CD8-positive, alpha-beta memory T cell (primary cell): ENCODE data around the gene ECHDC3. TPM values are rescaled to one million over a fixed set of nuclear protein-coding genes. Genes with fewer than 3 reads are reported as not detected.

ENCODE experiments used
- CTCF ChIA-PET: fragments of 350-600 bp; sonication (Branson Sonifier 250); formaldehyde crosslinking; loops from one replicate; lab custom pipeline; 2021; ENCODE audit warnings: antibody characterized with exemption; lab: Charles Lee
- POLR2A ChIA-PET: fragments of 350-600 bp; sonication (Branson Sonifier 250); formaldehyde crosslinking; loops from one replicate; lab custom pipeline; 2021; ENCODE audit warnings: antibody characterized with exemption; lab: Charles Lee
- DNase-seq, 5 donors: peaks; one replicate each; pipeline versions ENCODE4 v3.0.0 to v3.0.0-alpha.2; 2020 to 2022; ENCODE audit warnings: mixed read lengths in 1 of 5
- H3K27ac ChIP-seq: one replicate; pipeline ENCODE4 v1.7.0; 2013; ENCODE audit warnings: low read depth, mild to moderate bottlenecking, low read length, moderate library complexity
- H3K27me3 ChIP-seq: 2 replicates; pipeline ENCODE4 v1.7.0; 2013; ENCODE audit warnings: low read length, mild to moderate bottlenecking; ENCODE audit not compliant: insufficient read depth, poor library complexity, severe bottlenecking
- H3K36me3 ChIP-seq: 2 replicates; pipeline ENCODE4 v1.7.0; 2013; ENCODE audit warnings: mild to moderate bottlenecking, low read length, moderate library complexity; ENCODE audit not compliant: insufficient read depth
- H3K4me1 ChIP-seq: 2 replicates; pipeline ENCODE4 v1.7.0; 2013; ENCODE audit warnings: mild to moderate bottlenecking, low read length, moderate library complexity; ENCODE audit not compliant: insufficient read depth
- H3K4me3 ChIP-seq: 2 replicates; pipeline ENCODE4 v1.7.0; 2013; ENCODE audit warnings: mild to moderate bottlenecking, low read length
- H3K9me3 ChIP-seq: 2 replicates; pipeline ENCODE4 v1.7.0; 2013; ENCODE audit warnings: mild to moderate bottlenecking, low read length
- H3K27ac Mint-ChIP-seq, 8 donors: one replicate each; pipeline ENCODE4 v1.8.0; 2020 to 2021; ENCODE audit warnings: mixed read lengths in 8 of 8, mild to moderate bottlenecking in 6 of 8, inconsistent platforms in 3 of 8, moderate library complexity in 3 of 8
- H3K27me3 Mint-ChIP-seq, 2 donors: one replicate each; pipeline ENCODE4 v1.8.0; 2020 to 2021; ENCODE audit warnings: mixed read lengths in 2 of 2, mild to moderate bottlenecking in 1 of 2, moderate library complexity in 1 of 2
- H3K36me3 Mint-ChIP-seq, 3 donors: one replicate each; pipeline ENCODE4 v1.8.0; 2020 to 2021; ENCODE audit warnings: mixed read lengths in 3 of 3, inconsistent platforms in 1 of 3, mild to moderate bottlenecking in 1 of 3
- H3K4me1 Mint-ChIP-seq, 3 donors: one replicate each; pipeline ENCODE4 v1.8.0; 2020 to 2021; ENCODE audit warnings: mixed read lengths in 3 of 3, inconsistent platforms in 1 of 3, mild to moderate bottlenecking in 1 of 3
- H3K4me3 Mint-ChIP-seq, 7 donors: one replicate each; pipeline ENCODE4 v1.8.0; 2020 to 2021; ENCODE audit warnings: mixed read lengths in 7 of 7, mild to moderate bottlenecking in 6 of 7, moderate library complexity in 4 of 7, inconsistent platforms in 2 of 7
- H3K9me3 Mint-ChIP-seq, 5 donors: one replicate each; pipeline ENCODE4 v1.8.0; 2020 to 2022; ENCODE audit warnings: mixed read lengths in 5 of 5, mild to moderate bottlenecking in 3 of 5, moderate library complexity in 2 of 5, inconsistent platforms in 1 of 5
- polyA plus RNA-seq: library from polyadenylated mRNA; unstranded; fragments of 300-500 nt; fragmentation: Illumina TruSeq; gene quantifications from one replicate; pipeline ENCODE4 v1.2.3, GENCODE V29; 2021
- total RNA-seq, 2 experiments: library from RNA; stranded (reverse); gene quantifications; one replicate each; pipeline ENCODE4 v1.2.3, GENCODE V29; 2021

Gene ECHDC3
- total and polyA plus RNA-seq, 3 experiments from 2014 or later, result 0.58 to 0.77 (median 0.71) TPM

- no peaks in the 10 kb centered on the region for H3K36me3 ChIP-seq
- Mint-ChIP-seq H3K4me3 (no peak overlapping the region), H3K9me3 (peaks cover 0 to 7% (median 0%) of the 10 kb centered on the region in 5 donors), H3K36me3 (no peaks in the 10 kb centered on the region), H3K27me3 (peaks cover 19 to 39% of the 10 kb centered on the region in 2 donors), H3K27ac (no peak overlapping the region), H3K4me1 (peaks cover 8 to 18% (median 17%) of the 10 kb centered on the region in 3 donors)
- peaks cover 25% of the 10 kb centered on the region for H3K4me1 ChIP-seq
- DNase-seq, result no peak
- H3K4me3 ChIP-seq, result no peak overlapping the region
- no peaks in the 10 kb centered on the region for H3K9me3 ChIP-seq
- H3K27ac ChIP-seq, result no peak overlapping the region
- peaks cover 4% of the 10 kb centered on the region for H3K27me3 ChIP-seq
- CTCF ChIA-PET, result no interaction called here
- POLR2A ChIA-PET, result no interaction called here
Measured at GRCh38 chr10:11713186-11713743, 28.9 kb upstream of the ECHDC3 start.

- ChIA-PET POLR2A (no interaction called here), CTCF (no interaction called here)
- Mint-ChIP-seq H3K4me1 (peaks cover 8 to 19% (median 18%) of the 10 kb centered on the region in 3 donors), H3K9me3 (peaks cover 0 to 7% (median 0%) of the 10 kb centered on the region in 5 donors), H3K27ac (no peak overlapping the region), H3K4me3 (no peak overlapping the region), H3K36me3 (no peaks in the 10 kb centered on the region), H3K27me3 (peaks cover 20 to 39% of the 10 kb centered on the region in 2 donors)
- Histone ChIP-seq H3K27me3 (peaks cover 4% of the 10 kb centered on the region), H3K4me1 (peaks cover 25% of the 10 kb centered on the region), H3K27ac (no peak overlapping the region), H3K36me3 (no peaks in the 10 kb centered on the region), H3K9me3 (no peaks in the 10 kb centered on the region), H3K4me3 (no peak overlapping the region)
- DNase-seq, result no peak
Measured at GRCh38 chr10:11713963-11714362, 28.2 kb upstream of the ECHDC3 start.

- H3K27me3 Mint-ChIP-seq, result peaks cover 17 to 39% of the 10 kb centered on the region in 2 donors
- H3K4me3 Mint-ChIP-seq, result no peak overlapping the region
- H3K9me3 ChIP-seq, result no peaks in the 10 kb centered on the region
- no peak overlapping the region for H3K27ac ChIP-seq
- no peaks in the 10 kb centered on the region for H3K36me3 Mint-ChIP-seq
- no peaks in the 10 kb centered on the region for H3K36me3 ChIP-seq
- no peak for DNase-seq
- peaks cover 8 to 19% (median 18%) of the 10 kb centered on the region in 3 donors for H3K4me1 Mint-ChIP-seq
- H3K4me1 ChIP-seq, result peaks cover 25% of the 10 kb centered on the region
- H3K9me3 Mint-ChIP-seq, result peaks cover 0 to 7% (median 0%) of the 10 kb centered on the region in 5 donors
- H3K27me3 ChIP-seq, result peaks cover 4% of the 10 kb centered on the region
- no peak overlapping the region for H3K4me3 ChIP-seq
- ChIA-PET CTCF (no interaction called here), POLR2A (no interaction called here)
- no peak overlapping the region for H3K27ac Mint-ChIP-seq
Measured at GRCh38 chr10:11714750-11715365, 27.3 kb upstream of the ECHDC3 start.

GRCh38 chr10:11715815-11716494 is 26.2 kb upstream of the ECHDC3 start:
- Histone ChIP-seq H3K27me3 (peaks cover 4% of the 10 kb centered on the region), H3K4me1 (peaks cover 14% of the 10 kb centered on the region), H3K9me3 (no peaks in the 10 kb centered on the region), H3K4me3 (no peak overlapping the region), H3K27ac (no peak overlapping the region), H3K36me3 (no peaks in the 10 kb centered on the region)
- POLR2A ChIA-PET, result interaction anchor here (0.5 kb wide), 1 partner anchor 195 kb away, joined by 6 read pairs; no protein-coding TSS in a partner anchor
- Mint-ChIP-seq H3K9me3 (peaks cover 0 to 7% (median 0%) of the 10 kb centered on the region in 5 donors), H3K4me3 (no peak overlapping the region), H3K27ac (no peak overlapping the region), H3K4me1 (peaks cover under 1 to 12% (median 10%) of the 10 kb centered on the region in 3 donors), H3K27me3 (peaks cover 16 to 39% of the 10 kb centered on the region in 2 donors), H3K36me3 (no peaks in the 10 kb centered on the region)
- CTCF ChIA-PET, result no interaction called here
- DNase-seq, result no peak

GRCh38 chr10:11716686-11717085 is 25.5 kb upstream of the ECHDC3 start:
- ChIA-PET CTCF (no interaction called here), POLR2A (no interaction called here)
- Histone ChIP-seq H3K4me1 (peaks cover 11% of the 10 kb centered on the region), H3K9me3 (no peaks in the 10 kb centered on the region), H3K27me3 (peaks cover 4% of the 10 kb centered on the region), H3K36me3 (no peaks in the 10 kb centered on the region), H3K27ac (no peak overlapping the region), H3K4me3 (no peak overlapping the region)
- no peak for DNase-seq
- H3K4me1 Mint-ChIP-seq, result peaks cover 0 to 10% (median 10%) of the 10 kb centered on the region in 3 donors
- no peak overlapping the region for H3K27ac Mint-ChIP-seq
- H3K27me3 Mint-ChIP-seq, result peaks cover 16 to 39% of the 10 kb centered on the region in 2 donors
- no peaks in the 10 kb centered on the region for H3K36me3 Mint-ChIP-seq
- H3K4me3 Mint-ChIP-seq, result no peak overlapping the region
- peaks cover 0 to 7% (median 0%) of the 10 kb centered on the region in 5 donors for H3K9me3 Mint-ChIP-seq

- ChIA-PET POLR2A (no interaction called here), CTCF (interaction anchor here (0.6 kb wide), 1 partner anchor 10 kb away, joined by 3 read pairs; no protein-coding TSS in a partner anchor)
Measured at GRCh38 chr10:11719496-11720259, 22.5 kb upstream of the ECHDC3 start.

GRCh38 chr10:11720260-11720741 is 21.9 kb upstream of the ECHDC3 start:
- H3K9me3 Mint-ChIP-seq, result peaks cover 0 to 7% (median 0%) of the 10 kb centered on the region in 5 donors
- no peak overlapping the region for H3K4me3 ChIP-seq
- no peak overlapping the region for H3K27ac Mint-ChIP-seq
- H3K4me1 ChIP-seq, result no peaks in the 10 kb centered on the region
- DNase-seq, result no peak
- ChIA-PET POLR2A (no interaction called here), CTCF (no interaction called here)
- no peak overlapping the region for H3K4me3 Mint-ChIP-seq
- H3K27me3 ChIP-seq, result no peaks in the 10 kb centered on the region
- H3K9me3 ChIP-seq, result no peaks in the 10 kb centered on the region
- H3K27ac ChIP-seq, result no peak overlapping the region
- H3K36me3 ChIP-seq, result no peaks in the 10 kb centered on the region
- H3K36me3 Mint-ChIP-seq, result no peaks in the 10 kb centered on the region
- peaks cover 1 to 10% (median 5%) of the 10 kb centered on the region in 3 donors for H3K4me1 Mint-ChIP-seq
- peaks cover 7 to 25% of the 10 kb centered on the region in 2 donors for H3K27me3 Mint-ChIP-seq

More at GRCh38 chr10:11719496-11720259, 22.5 kb upstream of the ECHDC3 start:
- H3K36me3 ChIP-seq, result no peaks in the 10 kb centered on the region
- no peaks in the 10 kb centered on the region for H3K27me3 ChIP-seq
- Mint-ChIP-seq H3K4me3 (no peak overlapping the region), H3K36me3 (no peaks in the 10 kb centered on the region), H3K27me3 (peaks cover 11 to 27% of the 10 kb centered on the region in 2 donors), H3K9me3 (peaks cover 0 to 7% (median 0%) of the 10 kb centered on the region in 5 donors), H3K27ac (no peak overlapping the region), H3K4me1 (peaks cover 0 to 10% (median 5%) of the 10 kb centered on the region in 3 donors)
- no peak overlapping the region for H3K4me3 ChIP-seq
- H3K4me1 ChIP-seq, result no peaks in the 10 kb centered on the region
- no peak overlapping the region for H3K27ac ChIP-seq
- no peak for DNase-seq
- no peaks in the 10 kb centered on the region for H3K9me3 ChIP-seq
